Measurements from ENCODE around the gene ZNF521.
A peak's percentile ranks its signal among the peaks of the same experiment; 100 is the strongest.

Gene ZNF521

DNA sequence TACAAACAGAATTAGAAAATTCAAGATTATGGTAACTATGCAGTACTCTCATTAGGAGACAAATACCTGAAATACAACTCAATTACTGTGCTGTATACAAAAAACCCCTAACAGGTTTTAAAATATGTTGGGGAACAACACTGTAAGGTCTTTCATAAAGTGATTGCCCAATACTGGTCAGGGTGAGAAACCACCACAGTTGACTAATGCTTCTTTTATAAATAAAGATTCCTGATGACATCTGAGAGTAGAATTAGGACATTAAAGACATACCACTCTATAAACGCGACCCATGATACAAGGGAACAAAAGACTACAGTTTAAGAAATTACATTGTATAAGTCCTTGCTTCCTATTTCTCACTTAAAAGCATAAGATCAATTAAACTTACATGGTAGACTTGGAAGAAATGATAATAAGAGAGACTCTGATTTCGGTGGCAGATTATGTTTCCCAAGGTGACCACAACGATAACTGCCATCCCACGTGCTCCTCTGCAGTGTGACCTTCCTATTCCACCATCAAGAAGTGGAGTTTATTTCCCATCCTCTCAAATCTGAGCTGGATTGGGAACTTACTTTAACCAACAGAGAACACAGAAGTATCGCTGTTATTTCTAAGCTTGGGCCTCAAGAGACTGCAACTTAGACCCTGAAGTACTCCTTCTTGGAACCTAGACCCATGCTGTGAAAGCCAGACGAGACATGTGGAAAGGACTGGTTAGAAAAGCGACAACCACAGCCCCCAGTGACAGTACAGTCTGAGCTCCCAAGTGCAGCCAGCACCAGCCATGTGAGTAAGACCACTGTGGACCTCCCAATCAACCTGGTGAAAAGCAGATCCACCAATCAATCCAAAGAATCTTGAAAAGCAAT, 52.3 kb downstream of the ZNF521 start:
- peak; percentile 88 for DNase-seq (ENCODE audit: low read depth)
- TF ChIP-seq, protein P1, sequence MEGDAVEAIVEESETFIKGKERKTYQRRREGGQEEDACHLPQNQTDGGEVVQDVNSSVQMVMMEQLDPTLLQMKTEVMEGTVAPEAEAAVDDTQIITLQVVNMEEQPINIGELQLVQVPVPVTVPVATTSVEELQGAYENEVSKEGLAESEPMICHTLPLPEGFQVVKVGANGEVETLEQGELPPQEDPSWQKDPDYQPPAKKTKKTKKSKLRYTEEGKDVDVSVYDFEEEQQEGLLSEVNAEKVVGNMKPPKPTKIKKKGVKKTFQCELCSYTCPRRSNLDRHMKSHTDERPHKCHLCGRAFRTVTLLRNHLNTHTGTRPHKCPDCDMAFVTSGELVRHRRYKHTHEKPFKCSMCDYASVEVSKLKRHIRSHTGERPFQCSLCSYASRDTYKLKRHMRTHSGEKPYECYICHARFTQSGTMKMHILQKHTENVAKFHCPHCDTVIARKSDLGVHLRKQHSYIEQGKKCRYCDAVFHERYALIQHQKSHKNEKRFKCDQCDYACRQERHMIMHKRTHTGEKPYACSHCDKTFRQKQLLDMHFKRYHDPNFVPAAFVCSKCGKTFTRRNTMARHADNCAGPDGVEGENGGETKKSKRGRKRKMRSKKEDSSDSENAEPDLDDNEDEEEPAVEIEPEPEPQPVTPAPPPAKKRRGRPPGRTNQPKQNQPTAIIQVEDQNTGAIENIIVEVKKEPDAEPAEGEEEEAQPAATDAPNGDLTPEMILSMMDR (conservative IDR thresholded peaks at IDR 0.05; ENCODE audit: control insufficient read depth, insufficient read depth, low read depth, low read length), result no peak
- H3K4me3 ChIP-seq (ENCODE audit: control insufficient read depth, low read depth, low read length), result no peak overlapping the region

DNA sequence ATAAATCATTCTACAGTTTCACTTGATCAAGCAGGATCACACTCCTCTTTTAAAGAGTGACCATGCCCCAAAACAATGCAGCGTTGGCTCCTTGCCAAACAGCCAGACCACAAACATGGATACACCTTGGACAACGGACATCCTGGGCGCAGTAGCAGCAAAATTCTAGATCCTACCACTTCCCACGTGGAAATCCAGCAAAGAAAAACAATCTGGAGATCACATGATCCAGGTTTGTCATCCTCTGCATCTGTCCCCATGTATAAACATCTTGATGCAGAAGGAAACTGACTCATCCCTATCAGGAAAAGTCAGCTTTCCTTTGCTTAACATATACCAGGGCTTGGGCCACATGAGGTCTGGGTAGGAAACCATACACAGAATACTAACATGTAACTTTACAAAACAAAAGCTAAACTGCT, 53.1 kb downstream of the ZNF521 start:
- TF ChIP-seq, protein P1 (conservative IDR thresholded peaks at IDR 0.05; ENCODE audit: control insufficient read depth, insufficient read depth, low read depth, low read length), result no peak
- peak; percentile 98 for DNase-seq (ENCODE audit: low read depth)
- H3K4me3 ChIP-seq (ENCODE audit: control insufficient read depth, low read depth, low read length), result no peak overlapping the region

DNA sequence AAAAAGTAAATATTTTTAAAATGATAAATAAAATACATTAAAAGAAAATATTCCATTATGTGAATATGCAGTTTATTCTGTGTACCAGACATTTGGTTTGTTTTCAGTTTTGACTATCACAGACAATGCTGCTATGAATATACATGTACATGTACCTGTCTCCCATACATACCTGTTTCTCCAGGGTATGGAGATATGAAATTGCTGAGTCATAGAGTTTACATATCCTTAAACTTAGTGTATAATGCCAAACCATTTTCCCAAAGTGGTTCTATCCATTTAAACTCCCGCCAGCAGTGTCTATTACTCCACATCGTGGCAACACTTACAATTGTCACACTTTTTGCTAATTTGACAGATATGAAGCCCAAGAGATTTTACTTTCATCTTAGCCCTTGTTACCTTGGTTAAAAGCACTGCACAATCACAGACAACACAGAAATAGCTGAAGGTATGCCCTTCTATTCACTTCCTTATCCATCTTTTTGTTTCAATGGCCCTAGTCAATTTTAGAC, 56.3 kb downstream of the ZNF521 start:
- TF ChIP-seq, protein P1 (conservative IDR thresholded peaks at IDR 0.05; ENCODE audit: control insufficient read depth, insufficient read depth, low read depth, low read length), result no peak
- DNase-seq (ENCODE audit: low read depth), result no peak
- no peak overlapping the region for H3K4me3 ChIP-seq (ENCODE audit: control insufficient read depth, low read depth, low read length)

DNA sequence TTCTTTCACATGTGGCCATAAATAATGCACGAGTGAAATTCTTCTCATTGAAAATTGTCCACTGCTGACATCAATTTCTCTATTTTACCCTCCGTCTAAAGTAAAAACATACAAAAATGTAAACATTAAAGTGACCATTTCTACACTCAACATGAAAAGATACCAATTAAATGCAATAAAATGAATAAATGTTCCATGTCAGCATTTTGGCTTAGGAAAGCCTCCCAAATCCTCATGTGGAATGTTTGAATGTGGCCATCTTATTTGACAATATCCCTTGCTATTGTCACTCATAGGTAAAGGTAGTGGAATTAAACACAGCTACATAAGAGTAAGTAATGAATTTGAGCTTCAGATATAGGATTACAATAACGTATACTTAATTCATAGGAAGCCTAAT, 60.8 kb downstream of the ZNF521 start:
- TF ChIP-seq, protein P1 (conservative IDR thresholded peaks at IDR 0.05; ENCODE audit: control insufficient read depth, insufficient read depth, low read depth, low read length), result no peak
- no peak overlapping the region for H3K4me3 ChIP-seq (ENCODE audit: control insufficient read depth, low read depth, low read length)
- no peak for DNase-seq (ENCODE audit: low read depth)

DNA sequence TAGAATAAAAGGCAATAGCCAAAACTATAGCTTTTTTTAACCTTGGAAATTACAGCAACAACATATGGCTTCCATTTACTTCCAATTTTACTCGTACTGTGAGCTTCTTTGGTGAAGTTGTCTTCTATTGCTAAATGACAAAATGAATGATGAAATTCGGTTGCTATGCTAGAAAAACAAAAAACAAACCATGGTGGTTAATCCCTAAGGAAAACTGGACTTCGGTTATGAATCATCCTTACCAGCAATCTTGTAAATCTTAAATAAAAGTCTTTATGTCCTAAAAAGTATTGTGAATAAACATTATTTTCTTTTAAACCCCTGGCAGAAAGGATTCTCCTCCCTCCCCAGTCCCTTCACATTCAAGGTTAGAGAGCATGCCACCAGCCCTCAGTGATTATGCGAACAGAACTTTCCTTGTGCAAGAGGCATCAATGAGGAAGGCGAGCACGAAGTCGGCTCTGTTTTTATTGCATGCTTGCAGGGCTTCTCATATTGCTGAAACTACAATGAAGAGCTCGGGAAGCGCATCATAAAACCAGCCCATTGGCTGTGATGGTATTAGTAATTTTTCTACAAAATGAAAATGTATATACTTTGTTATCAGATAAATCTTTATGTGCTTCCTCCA, 62.9 kb downstream of the ZNF521 start:
- TF ChIP-seq, protein P1 (conservative IDR thresholded peaks at IDR 0.05; ENCODE audit: control insufficient read depth, insufficient read depth, low read depth, low read length), result no peak
- peak; percentile 97 for DNase-seq (ENCODE audit: low read depth)
- H3K4me3 ChIP-seq (ENCODE audit: control insufficient read depth, low read depth, low read length), result peak overlapping the region; percentile 30

DNA sequence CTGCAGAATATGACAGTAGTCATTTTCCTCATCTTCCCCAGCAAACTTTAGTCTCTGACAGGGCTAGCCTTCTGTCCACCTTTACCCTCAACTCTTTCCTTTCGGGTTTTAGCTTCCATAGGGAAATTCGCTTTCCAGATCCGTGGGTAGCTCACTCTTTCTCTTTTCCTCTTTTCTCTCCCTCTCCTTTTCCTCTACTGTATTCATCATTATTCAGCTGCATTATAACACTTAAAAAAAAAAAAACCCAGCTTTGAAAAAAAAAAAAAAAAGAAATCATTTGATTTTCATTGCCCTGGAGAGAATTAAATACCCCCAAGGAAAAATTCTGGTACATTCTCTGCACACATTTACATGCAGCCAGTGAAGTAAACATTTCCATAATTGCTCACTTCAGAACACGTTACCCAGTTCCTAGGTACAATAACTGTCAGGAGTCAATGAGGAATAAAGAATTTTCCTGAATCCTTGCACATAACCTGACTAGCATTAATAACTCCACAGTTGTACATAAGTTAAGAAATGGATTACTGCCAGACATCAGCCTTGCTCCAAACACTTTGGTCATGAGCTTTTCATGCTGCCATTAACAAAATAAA, 63.5 kb downstream of the ZNF521 start:
- TF ChIP-seq, protein P1 (conservative IDR thresholded peaks at IDR 0.05; ENCODE audit: control insufficient read depth, insufficient read depth, low read depth, low read length), result no peak
- no peak for DNase-seq (ENCODE audit: low read depth)
- H3K4me3 ChIP-seq (ENCODE audit: control insufficient read depth, low read depth, low read length), result no peak overlapping the region

All from fibroblast of mammary gland (primary cell).